ENCODE results near the gene NUTF2.

The NUTF2 gene

DNA sequence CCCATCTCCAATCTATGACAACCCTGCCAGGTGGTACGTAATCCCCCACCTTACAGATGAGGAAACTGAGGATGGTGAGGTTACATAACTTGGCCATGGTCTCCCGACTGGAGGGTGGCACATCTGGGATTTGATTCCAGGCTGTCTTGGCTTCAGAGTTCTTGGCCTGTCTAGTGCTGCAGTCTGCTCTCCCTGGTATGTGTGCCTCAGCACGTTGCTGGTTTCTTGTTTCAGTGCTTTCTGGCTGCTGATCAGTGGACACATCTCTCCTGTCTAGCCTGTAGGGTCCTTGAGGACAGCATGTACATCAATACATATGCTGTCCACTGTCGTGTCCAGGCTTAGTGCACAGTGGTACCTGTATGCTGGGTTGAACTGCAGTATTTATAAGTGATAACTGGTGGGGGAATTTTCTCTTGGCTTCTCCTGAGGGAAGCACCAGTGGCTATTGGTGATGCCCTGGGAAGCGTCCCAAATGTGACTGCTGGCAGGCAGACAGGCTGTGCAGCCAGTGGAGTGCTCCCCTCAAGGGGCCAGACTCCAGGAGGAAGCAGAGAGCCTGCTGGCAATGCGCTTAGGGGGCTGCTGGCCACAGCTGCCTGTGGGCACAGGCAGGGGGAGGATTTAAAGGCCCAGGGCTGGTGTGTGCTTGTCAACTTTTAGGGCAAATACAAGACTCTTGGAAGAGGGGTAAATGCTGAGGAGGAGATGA lies 70.6 kb downstream of the NUTF2 start:
- no peak for DNase-seq (ENCODE audit: low read depth in 2 of 2, low spot score in 1 of 2)

DNA sequence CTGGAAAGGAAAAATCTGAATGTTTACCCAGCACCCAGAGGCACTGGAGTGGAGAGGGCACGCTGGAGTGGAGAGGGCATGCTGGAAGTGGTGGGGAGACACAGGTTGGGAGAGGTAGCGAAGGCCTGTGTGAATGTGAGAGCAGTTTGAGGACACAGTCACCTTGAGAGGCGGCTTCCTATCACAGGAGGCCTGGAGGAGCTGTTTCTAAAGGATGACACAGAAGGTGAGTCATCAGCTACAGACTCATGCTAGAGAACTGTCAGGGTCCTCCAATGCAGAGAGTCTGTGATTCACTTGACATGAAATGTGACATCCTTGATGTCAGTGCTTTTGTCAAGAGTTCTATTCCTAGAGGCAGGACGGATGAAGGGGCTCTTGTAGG lies 71.1 kb downstream of the NUTF2 start:
- no peak for DNase-seq (ENCODE audit: low read depth in 2 of 2, low spot score in 1 of 2)

DNA sequence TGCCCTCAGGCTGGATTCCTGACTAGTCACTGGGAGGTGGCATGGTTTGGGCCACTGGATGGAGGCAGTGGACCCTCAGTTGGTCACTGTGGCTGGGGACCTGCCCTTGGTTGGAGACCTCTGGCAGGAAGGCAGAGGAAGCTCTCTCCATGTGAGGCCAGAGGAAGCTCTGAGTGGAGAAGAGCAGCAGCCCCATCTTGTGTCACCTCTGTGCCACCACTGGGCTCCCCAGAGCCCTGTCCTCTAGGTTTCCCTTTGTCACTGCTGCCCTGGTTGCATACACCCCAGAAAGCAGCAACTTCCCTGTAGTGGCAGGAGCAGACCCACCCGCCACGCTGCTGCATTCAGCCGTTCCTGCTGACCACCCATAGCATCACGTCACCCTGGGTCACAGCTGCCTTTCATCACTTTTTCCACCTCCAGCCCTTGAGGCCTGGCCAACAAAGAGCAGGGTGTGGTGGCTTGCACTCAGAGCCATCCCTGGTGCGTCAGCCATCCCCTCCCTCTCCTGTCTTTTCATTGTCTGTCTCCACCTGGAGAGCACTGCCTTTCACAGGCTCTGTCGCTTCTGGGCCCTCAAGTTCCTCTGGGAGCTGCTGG lies 73.0 kb downstream of the NUTF2 start:
- DNase-seq (ENCODE audit: low read depth in 2 of 2, low spot score in 1 of 2) = no peak

All from stimulated activated CD8-positive, alpha-beta memory T cell treated with anti-CD3 and anti-CD28 coated beads, Interleukin-4, amount 100 ng/mL, for 1 hour (primary cell).